HepG2 (cell line): ENCODE results near the gene NOTUM. TPM values are rescaled to one million over a fixed set of nuclear protein-coding genes. Genes with fewer than 3 reads are reported as not detected.
A peak's percentile ranks its signal among the peaks of the same experiment; 100 is the strongest.

Experiments
- ATAC-seq: fragments of 200-7000 bp; cut with Tn5 transposase; 3 replicates; pipeline ENCODE4 v1.9.1; 2020; ENCODE audit warnings: mild to moderate bottlenecking, moderate library complexity
- BruUV-seq: library from RNA; stranded (reverse); fragments of 400-500 nt; replicated peaks from 2 replicates; lab custom pipeline; 2021; lab: Mats Ljungman, UMichigan
- CTCF ChIA-PET: fragments of 300-600 bp; formaldehyde crosslinking; extraction: SDS; loops from one replicate; lab custom pipeline; 2021; ENCODE audit warnings: low total read pairs, inconsistent platforms, low intra/inter-chr PET ratio; lab: Yijun Ruan, JAX
- POLR2A ChIA-PET: fragments of 350-600 bp; sonication (Branson Sonifier 250); formaldehyde crosslinking; loops from one replicate; lab custom pipeline; 2020; ENCODE audit warnings: antibody characterized with exemption, inconsistent platforms; lab: Yijun Ruan, JAX
- DNase-seq: peaks from one replicate; pipeline ENCODE4 v3.0.0-alpha.2; 2015; ENCODE audit warnings: low spot score
- FAIRE-seq: peaks from 3 replicates; lab custom pipeline; 2011; peaks lifted over from hg19 to GRCh38; lab: Jason Lieb, UNC
- H2AFZ ChIP-seq: one replicate; pipeline ENCODE4 v1.6.1; 2011; ENCODE audit warnings: low read length, inconsistent platforms
- H3K27ac ChIP-seq: fragments of 300-600 bp; 3 replicates; pipeline ENCODE4 v1.8.0; 2011; ENCODE audit warnings: mixed run types, mild to moderate bottlenecking, mixed read lengths, low read length, inconsistent platforms; ENCODE audit not compliant: insufficient read depth; ENCODE audit errors: extremely low read length
- H3K27me3 ChIP-seq, 2 experiments: fragments of 200-600 bp in 1 of 2; 2 replicates in 1 of 2; 3 replicates in 1 of 2; pipeline versions ENCODE4 v1.6.0 to v1.8.0; 2011; ENCODE audit warnings: low read length in 2 of 2, mild to moderate bottlenecking in 2 of 2, moderate library complexity in 2 of 2, inconsistent platforms in 1 of 2; ENCODE audit not compliant: insufficient read depth in 2 of 2, control insufficient read depth in 1 of 2
- H3K36me3 ChIP-seq, 2 experiments: fragments of 200-600 bp in 1 of 2; replicated peaks in 1 of 2; 2 replicates in 1 of 2; 3 replicates in 1 of 2; pipeline versions ENCODE4 v1.5.1 to v1.8.0; 2011; ENCODE audit warnings: low read length in 2 of 2, inconsistent platforms in 1 of 2; ENCODE audit not compliant: insufficient read depth in 2 of 2, control insufficient read depth in 1 of 2
- H3K4me1 ChIP-seq: 2 replicates; pipeline ENCODE4 v1.5.1; 2012; ENCODE audit warnings: low read length, inconsistent platforms; ENCODE audit not compliant: insufficient read depth
- H3K4me2 ChIP-seq: 2 replicates; pipeline ENCODE4 v1.6.0; 2011; ENCODE audit warnings: low read depth, low read length, inconsistent platforms
- H3K4me3 ChIP-seq, 3 experiments: fragments of 200-600 bp in 1 of 3; sonication (generic), shearing (Covaris generic) in 1 of 3; replicated peaks in 1 of 3; 2 replicates each; pipeline ENCODE4 v1.5.1; 2011 to 2016; ENCODE audit warnings: low read length in 3 of 3, inconsistent platforms in 2 of 3, low read depth in 2 of 3, mild to moderate bottlenecking in 2 of 3, control low read depth in 1 of 3, mixed read lengths in 1 of 3; ENCODE audit not compliant: insufficient read depth in 1 of 3
- H3K79me2 ChIP-seq: one replicate; pipeline ENCODE4 v1.6.1; 2011; ENCODE audit warnings: low read length, inconsistent platforms; ENCODE audit not compliant: insufficient read depth
- H3K9ac ChIP-seq: 2 replicates; pipeline ENCODE4 v1.6.0; 2011; ENCODE audit warnings: mild to moderate bottlenecking, low read depth, low read length, inconsistent platforms; ENCODE audit not compliant: insufficient read depth
- H3K9me3 ChIP-seq: 2 replicates; pipeline ENCODE4 v1.5.1; 2012; ENCODE audit warnings: mild to moderate bottlenecking, low read length
- H4K20me1 ChIP-seq: 2 replicates; pipeline ENCODE4 v1.6.0; 2011; ENCODE audit warnings: inconsistent platforms, mild to moderate bottlenecking, low read length, moderate library complexity; ENCODE audit not compliant: insufficient read depth
- ERF ChIP-seq: IDR thresholded peaks from 2 replicates; pipeline ENCODE4 v1.6.1; 2018; ENCODE audit warnings: missing biosample characterization, missing genetic modification reagents
- HMG20A ChIP-seq: IDR thresholded peaks from 2 replicates; pipeline ENCODE4 v1.6.1; 2016; ENCODE audit warnings: borderline replicate concordance
- HNF1B ChIP-seq: sonication (generic); formaldehyde crosslinking; IDR thresholded peaks from 2 replicates; pipeline ENCODE4 v1.5.1; 2020; ENCODE audit warnings: mild to moderate bottlenecking, moderate library complexity, missing genetic modification reagents
- HOXA3 ChIP-seq: sonication (generic); formaldehyde crosslinking; IDR thresholded peaks from 2 replicates; pipeline ENCODE4 v1.5.0; 2020; ENCODE audit warnings: missing genetic modification reagents
- PAWR ChIP-seq: sonication (generic); formaldehyde crosslinking; IDR thresholded peaks from 2 replicates; pipeline ENCODE4 v1.4.0; 2020; ENCODE audit warnings: missing genetic modification reagents, mild to moderate bottlenecking, borderline replicate concordance
- PHF8 ChIP-seq: sonication (generic); formaldehyde crosslinking; IDR thresholded peaks from 2 replicates; pipeline ENCODE4 v1.5.0; 2020; ENCODE audit warnings: missing genetic modification reagents
- POLR2AphosphoS5 ChIP-seq: IDR thresholded peaks from 2 replicates; pipeline ENCODE4 v1.6.1; 2012; ENCODE audit warnings: low read depth, low read length
- TFDP2 ChIP-seq: sonication (generic); formaldehyde crosslinking; IDR thresholded peaks from 2 replicates; pipeline ENCODE4 v1.4.0; 2020; ENCODE audit warnings: missing genetic modification reagents
- ZBTB3 ChIP-seq: sonication (generic); formaldehyde crosslinking; IDR thresholded peaks from 2 replicates; pipeline ENCODE4 v1.4.0; 2020; ENCODE audit warnings: low read depth, mild to moderate bottlenecking, moderate library complexity, missing genetic modification reagents, borderline replicate concordance
- ZC3H4 ChIP-seq: sonication (generic); formaldehyde crosslinking; IDR thresholded peaks from 2 replicates; pipeline ENCODE4 v1.4.0; 2020; ENCODE audit warnings: missing genetic modification reagents, borderline replicate concordance
- ZFP37 ChIP-seq: sonication (generic); formaldehyde crosslinking; IDR thresholded peaks from 2 replicates; pipeline ENCODE4 v1.4.0; 2020; ENCODE audit warnings: missing genetic modification reagents, borderline replicate concordance
- ZFP91 ChIP-seq: sonication (generic); formaldehyde crosslinking; IDR thresholded peaks from 2 replicates; pipeline ENCODE4 v1.9.0; 2022; ENCODE audit warnings: missing genetic modification reagents, mild to moderate bottlenecking, borderline replicate concordance
- ZNF350 ChIP-seq: sonication (generic); formaldehyde crosslinking; IDR thresholded peaks from 2 replicates; pipeline ENCODE4 v1.4.0; 2020; ENCODE audit warnings: mild to moderate bottlenecking, low read depth, missing genetic modification reagents, borderline replicate concordance
- ZNF678 ChIP-seq: sonication (generic); formaldehyde crosslinking; IDR thresholded peaks from 2 replicates; pipeline ENCODE4 v1.4.0; 2020; ENCODE audit warnings: mild to moderate bottlenecking, missing genetic modification reagents
- ZSCAN21 ChIP-seq: sonication (generic); formaldehyde crosslinking; IDR thresholded peaks from 2 replicates; pipeline ENCODE4 v1.8.0; 2022; ENCODE audit warnings: mild to moderate bottlenecking, missing genetic modification reagents, moderate library complexity, borderline replicate concordance
- WGBS: methylation state at CpG from one replicate; pipeline ENCODE4 v1.1.6; 2017; ENCODE audit warnings: low lambda C conversion rate; 5-methylcytosine and 5-hydroxymethylcytosine counted together
- in situ Hi-C: cut with HindIII; loops from 2 replicates; pipeline ENCODE4 v1.10.0; 2017; ENCODE audit warnings: low pct_unique_long_range_greater_than_20kb; ENCODE audit not compliant: extremely low pct_ligation_motif_present
- intact Hi-C: fragments of 100-400 bp; cut with micrococcal nuclease; formaldehyde crosslinking; loops from one replicate; pipeline ENCODE4 v1.10.0; 2022; ENCODE audit not compliant: unreplicated experiment
- polyA plus RNA-seq, 8 experiments: library from polyadenylated mRNA; depleted of rRNA in 3 of 8; stranded (reverse) in 7 of 8; unstranded in 1 of 8; fragments of >200 nt; fragmentation: Illumina TruSeq in 4 of 8; extraction: Trizol in 4 of 8; gene quantifications; 2 replicates each; pipeline versions ENCODE4 v1.2.1 to v1.2.3, GENCODE V29; 2011 to 2016; ENCODE audit warnings: low read depth in 4 of 8, missing spikeins in 1 of 8, mixed read lengths in 1 of 8; ENCODE audit not compliant: insufficient read depth in 1 of 8
- total RNA-seq, 5 experiments: library from RNA; depleted of rRNA; stranded (reverse); fragments of >200 nt; fragmentation: Illumina TruSeq; extraction: Trizol; gene quantifications; 2 replicates each; pipeline ENCODE4 v1.2.3, GENCODE V29; 2016; ENCODE audit warnings: low read depth in 1 of 5

NOTUM gene
- total and polyA plus RNA-seq, 2 of the 13 experiments (the other 11 are each of a cell fraction or from before 2014, with no cell fraction given), result 150 to 160 TPM

- TF ChIP-seq HMG20A (no peak), PHF8 (CRISPR knock-in tag) (peak; percentile 78)
Measured at GRCh38 chr17:81977211-81977808, 16.3 kb upstream of the NOTUM start, which contains the start of gene ASPSCR1 (continued).

GRCh38 chr17:81976332-81977210 lies 15.6 kb upstream of the NOTUM start:
- BruUV-seq, result TSS peak; percentile 86
- intact Hi-C loops, result loop anchor here (1.0 to 10.0 kb wide), 2 partner anchors 16 to 118 kb away; partner anchors contain the start of gene FASN
- peak overlapping the region; percentile 95 for H3K9ac ChIP-seq
- no peak overlapping the region for H2AFZ ChIP-seq
- peak overlapping the region; percentile 85 for H3K27ac ChIP-seq
- peaks cover 47% of the 10 kb centered on the region for H3K4me1 ChIP-seq
- no peaks in the 10 kb centered on the region for H3K27me3 ChIP-seq
- FAIRE-seq (peak; percentile 12), DNase-seq (no peak), ATAC-seq (peak; percentile 39)
- peak overlapping the region; percentile 86 to 92 (median 87) for H3K4me3 ChIP-seq
- no peaks in the 10 kb centered on the region for H4K20me1 ChIP-seq
- in situ Hi-C loops, result no loop called here
- peaks cover 13% of the 10 kb centered on the region for H3K9me3 ChIP-seq
- H3K79me2 ChIP-seq, result peaks cover 26% of the 10 kb centered on the region
- 26% methylated on average over 25 of the region's 30 CpGs for WGBS
- H3K4me2 ChIP-seq, result peak overlapping the region; percentile 97
- POLR2A ChIA-PET, result interaction anchor here (0.9 to 14.1 kb wide), 10 partner anchors 9 to 250 kb away, joined by 3 to 382 read pairs (median 4); partner anchors contain the start of genes CENPX, LRRC45 and NOTUM
- CTCF ChIA-PET, result interaction anchor here (5.6 kb wide), 1 partner anchor 17 kb away, joined by 25 read pairs; the partner anchor contains the start of gene NOTUM
- H3K36me3 ChIP-seq, result peaks cover 1 to 13% of the 10 kb centered on the region in 2 experiments; a peak in 4 of 5 replicates
- peak; percentile 75 for TF ChIP-seq ZFP91 (CRISPR knock-in tag)
- TF ChIP-seq ZBTB3, result peak; percentile 36; the same call in 1 of the 2 replicates
- peak; percentile 71; the same call in 1 of the 2 replicates for TF ChIP-seq ZNF350 (CRISPR knock-in tag)
- TF ChIP-seq POLR2AphosphoS5, result peak; percentile 55
- peak; percentile 45; the same call in 1 of the 2 replicates for TF ChIP-seq HOXA3 (CRISPR knock-in tag)
- 0 out of 2 replicates have a peak, but pooled peaks have one; percentile 16 for TF ChIP-seq ZNF678 (CRISPR knock-in tag)
- peak; percentile 44; the same call in 1 of the 2 replicates for TF ChIP-seq TFDP2 (CRISPR knock-in tag)
- TF ChIP-seq HNF1B (CRISPR knock-in tag), result peak; percentile 62; the same call in 1 of the 2 replicates
- peak; percentile 63; the same call in 1 of the 2 replicates for TF ChIP-seq ZSCAN21 (CRISPR knock-in tag)
- TF ChIP-seq ERF, result peak; percentile 54; the same call in 1 of the 2 replicates
- peak; percentile 52; the same call in 1 of the 2 replicates for TF ChIP-seq ZFP37 (CRISPR knock-in tag)
- peak; percentile 93 for TF ChIP-seq ZC3H4
- 0 out of 2 replicates have a peak, but pooled peaks have one; percentile 73 for TF ChIP-seq PAWR (CRISPR knock-in tag)
